T-helper 2 cell treated with Interferon-gamma antibody and Interleukin-4, amounts not matched to agents 5 μg/mL and 100 μg/mL, for 36 hours (primary cell): ENCODE data around the gene CPLX4.
"Not testable (repeated sequence)": the region's sequence is repeated elsewhere in the genome, so short reads cannot be mapped to it uniquely, and the experiment has no call there.

ENCODE experiments used
- DNase-seq: peaks from one replicate; pipeline ENCODE4 v3.0.0; 2021; ENCODE audit warnings: low spot score
- H3K27ac Mint-ChIP-seq: one replicate; pipeline ENCODE4 v1.8.0; 2021; ENCODE audit warnings: mild to moderate bottlenecking, mixed read lengths
- H3K27me3 Mint-ChIP-seq: one replicate; pipeline ENCODE4 v1.8.0; 2021; ENCODE audit warnings: low read depth, mixed read lengths
- H3K36me3 Mint-ChIP-seq: one replicate; pipeline ENCODE4 v1.8.0; 2021; ENCODE audit warnings: low read depth, mixed read lengths
- H3K4me1 Mint-ChIP-seq: one replicate; pipeline ENCODE4 v1.8.0; 2021; ENCODE audit warnings: low read depth, mixed read lengths
- H3K4me3 Mint-ChIP-seq: one replicate; pipeline ENCODE4 v1.8.0; 2022; ENCODE audit warnings: mild to moderate bottlenecking, moderate library complexity, mixed read lengths
- H3K9me3 Mint-ChIP-seq: one replicate; pipeline ENCODE4 v1.8.0; 2021; ENCODE audit warnings: mixed read lengths

CPLX4 gene

DNA sequence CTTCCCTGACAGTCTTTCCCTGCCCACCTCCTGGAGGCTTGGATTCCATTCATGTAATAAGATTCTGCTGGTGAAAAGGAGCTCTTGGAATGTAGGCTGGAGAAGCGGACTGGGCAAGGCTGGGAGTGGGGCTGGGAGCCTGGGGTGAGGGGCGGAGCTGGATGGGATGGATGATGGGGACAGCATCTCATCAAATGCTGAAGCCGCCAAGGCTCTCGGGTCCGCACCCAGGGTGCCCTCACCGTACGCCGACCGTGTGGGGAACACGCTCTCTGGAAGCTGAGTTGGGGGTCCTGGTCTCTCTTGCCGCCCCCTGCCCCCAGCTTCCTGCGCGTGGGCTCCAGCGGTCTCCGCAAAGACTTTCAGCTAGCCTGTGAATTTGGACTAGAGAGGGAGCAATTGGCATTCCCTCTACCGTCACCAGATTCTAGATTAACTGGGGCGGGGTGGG is 54.3 kb downstream of the CPLX4 start:
- Mint-ChIP-seq H3K4me1 (peaks cover 22% of the 10 kb centered on the region), H3K27me3 (peaks cover 89% of the 10 kb centered on the region), H3K27ac (no peak overlapping the region), H3K9me3 (no peaks in the 10 kb centered on the region), H3K36me3 (peaks cover 1% of the 10 kb centered on the region), H3K4me3 (no peak overlapping the region)
- no peak for DNase-seq

DNA sequence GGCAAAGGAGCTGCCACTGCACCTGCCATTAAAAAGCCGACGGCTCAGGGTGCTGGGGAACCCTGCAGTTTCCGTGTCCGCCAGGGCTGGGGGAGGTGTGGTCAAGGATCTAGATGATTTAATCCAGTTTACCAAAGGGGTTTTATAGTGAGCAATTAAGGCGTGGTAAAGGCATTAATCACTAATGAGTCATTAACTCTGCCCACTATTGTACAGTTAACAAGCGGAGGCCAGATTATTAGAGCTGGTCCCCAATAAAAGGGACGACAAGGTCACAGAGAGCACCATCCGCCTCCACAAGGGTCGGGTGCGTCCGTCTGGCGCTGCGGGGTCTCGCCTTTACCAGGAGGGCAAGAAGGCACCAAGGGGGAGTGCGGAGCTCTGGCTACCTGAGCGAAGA is 54.8 kb downstream of the CPLX4 start:
- H3K4me3 Mint-ChIP-seq = peak overlapping the region; percentile 44
- no peak for DNase-seq
- H3K27ac Mint-ChIP-seq = no peak overlapping the region
- H3K4me1 Mint-ChIP-seq = peaks cover 21% of the 10 kb centered on the region
- peaks cover 1% of the 10 kb centered on the region for H3K36me3 Mint-ChIP-seq
- no peaks in the 10 kb centered on the region for H3K9me3 Mint-ChIP-seq
- H3K27me3 Mint-ChIP-seq = peaks cover 91% of the 10 kb centered on the region

DNA sequence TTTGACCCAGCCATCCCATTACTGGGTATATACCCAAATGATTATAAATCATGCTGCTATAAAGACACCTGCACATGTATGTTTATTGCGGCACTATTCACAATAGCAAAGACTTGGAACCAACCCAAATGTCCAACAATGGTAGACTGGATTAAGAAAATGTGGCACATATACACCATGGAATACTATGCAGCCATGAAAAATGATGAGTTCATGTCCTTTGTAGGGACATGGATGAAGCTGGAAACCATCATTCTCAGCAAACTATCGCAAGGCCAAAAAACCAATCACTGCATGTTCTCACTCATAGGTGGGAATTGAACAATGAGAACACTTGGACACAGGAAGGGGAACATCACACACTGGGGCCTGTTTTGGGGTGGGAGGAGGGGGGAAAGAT is 56.2 kb downstream of the CPLX4 start:
- not testable (repeated sequence) for H3K4me3 Mint-ChIP-seq, H3K9me3 Mint-ChIP-seq, H3K36me3 Mint-ChIP-seq, H3K27ac Mint-ChIP-seq, DNase-seq
- peaks cover 11% of the 10 kb centered on the region for H3K4me1 Mint-ChIP-seq
- H3K27me3 Mint-ChIP-seq = peaks cover 82% of the 10 kb centered on the region

DNA sequence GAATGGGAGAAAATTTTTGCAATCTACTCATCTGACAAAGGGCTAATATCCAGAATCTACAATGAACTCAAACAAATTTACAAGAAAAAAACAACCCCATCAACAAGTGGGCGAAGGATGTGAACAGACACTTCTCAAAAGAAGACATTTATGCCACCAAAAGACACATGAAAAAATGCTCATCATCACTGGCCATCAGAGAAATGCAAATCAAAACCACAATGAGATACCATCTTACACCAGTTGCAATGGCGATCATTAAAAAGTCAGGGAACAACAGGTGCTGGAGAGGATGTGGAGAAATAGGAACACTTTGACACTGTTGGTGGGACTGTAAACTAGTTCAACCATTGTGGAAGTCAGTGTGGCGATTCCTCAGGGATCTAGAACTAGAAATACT is 56.6 kb downstream of the CPLX4 start:
- not testable (repeated sequence) for H3K36me3 Mint-ChIP-seq, H3K27ac Mint-ChIP-seq, H3K4me3 Mint-ChIP-seq, DNase-seq, H3K9me3 Mint-ChIP-seq
- H3K27me3 Mint-ChIP-seq = peaks cover 78% of the 10 kb centered on the region
- H3K4me1 Mint-ChIP-seq = peaks cover 11% of the 10 kb centered on the region

DNA sequence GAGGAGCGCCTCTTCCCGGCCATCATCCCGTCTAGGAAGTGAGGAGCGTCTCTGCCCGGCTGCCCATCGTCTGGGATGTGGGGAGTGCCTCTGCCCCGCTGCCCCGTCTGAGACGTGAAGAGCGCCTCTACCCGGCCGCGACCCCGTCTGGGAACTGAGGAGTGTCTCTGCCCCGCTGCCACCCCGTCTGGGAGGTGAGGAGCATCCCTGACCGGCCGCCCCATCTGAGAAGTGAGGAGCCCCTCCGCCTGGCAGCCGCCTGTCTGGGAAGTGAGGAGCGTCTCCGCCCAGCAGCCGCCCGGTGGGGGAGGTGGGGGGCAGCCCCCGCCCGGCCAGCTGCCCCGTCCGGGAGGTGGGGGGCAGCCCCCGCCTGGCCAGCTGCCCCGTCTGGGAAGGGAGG is 63.0 kb downstream of the CPLX4 start:
- not testable (repeated sequence) for H3K4me3 Mint-ChIP-seq, H3K27ac Mint-ChIP-seq, H3K9me3 Mint-ChIP-seq, H3K4me1 Mint-ChIP-seq, DNase-seq, H3K36me3 Mint-ChIP-seq
- H3K27me3 Mint-ChIP-seq = peaks cover 29% of the 10 kb centered on the region

DNA sequence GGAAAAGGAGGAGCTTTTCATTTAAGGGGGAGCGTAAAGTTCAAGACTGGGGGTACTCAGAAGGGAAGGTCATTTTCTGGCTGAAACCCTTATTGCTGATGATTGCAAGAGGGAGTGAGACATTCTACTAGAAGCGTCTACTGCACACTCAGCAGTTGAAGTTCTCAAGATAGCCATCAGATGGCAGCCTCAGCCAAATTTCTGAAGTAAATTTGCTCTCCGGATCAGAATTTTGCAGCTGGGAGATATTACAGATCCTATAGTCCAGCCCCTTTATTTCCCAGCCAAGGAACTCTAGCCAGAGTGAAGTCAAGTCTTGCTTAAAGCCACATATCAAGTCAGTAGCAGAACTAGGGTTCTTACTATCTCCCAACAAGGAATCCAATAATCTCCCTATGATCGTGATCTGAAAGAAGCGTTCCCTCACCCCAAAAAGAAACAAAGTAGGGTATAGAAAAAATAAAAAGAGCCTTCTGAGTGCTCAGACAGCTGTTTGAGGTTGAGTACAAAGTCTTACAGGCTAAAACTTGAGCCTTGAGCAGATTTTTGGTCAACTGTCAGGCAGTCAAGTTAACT is 69.2 kb downstream of the CPLX4 start:
- H3K4me3 Mint-ChIP-seq = no peak overlapping the region
- H3K27ac Mint-ChIP-seq = no peak overlapping the region
- H3K36me3 Mint-ChIP-seq = no peaks in the 10 kb centered on the region
- no peak for DNase-seq
- H3K9me3 Mint-ChIP-seq = no peaks in the 10 kb centered on the region
- H3K4me1 Mint-ChIP-seq = peaks cover 1% of the 10 kb centered on the region
- H3K27me3 Mint-ChIP-seq = peaks cover 42% of the 10 kb centered on the region

DNA sequence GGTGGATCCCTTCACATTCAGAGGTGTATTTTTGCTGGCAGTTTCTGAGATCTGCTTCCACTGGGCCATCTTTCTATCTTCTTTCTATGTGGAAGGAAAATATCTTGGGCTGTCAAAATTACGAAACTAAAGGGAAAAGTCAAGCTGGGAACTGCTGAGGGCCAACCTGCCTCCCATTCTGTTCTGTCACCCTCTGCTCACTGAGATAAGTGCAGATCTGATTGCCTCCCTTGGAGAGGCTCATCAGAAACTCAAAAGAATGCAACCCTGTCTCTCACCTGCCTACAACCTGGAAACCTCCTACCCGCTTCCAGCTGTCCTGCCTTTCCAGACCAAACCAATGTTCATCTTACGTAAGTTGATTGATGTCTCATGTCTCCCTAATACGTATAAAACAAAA is 71.7 kb downstream of the CPLX4 start:
- DNase-seq = no peak
- H3K4me3 Mint-ChIP-seq = no peak overlapping the region
- peaks cover 1% of the 10 kb centered on the region for H3K4me1 Mint-ChIP-seq
- H3K9me3 Mint-ChIP-seq = no peaks in the 10 kb centered on the region
- no peaks in the 10 kb centered on the region for H3K36me3 Mint-ChIP-seq
- peaks cover 40% of the 10 kb centered on the region for H3K27me3 Mint-ChIP-seq
- H3K27ac Mint-ChIP-seq = no peak overlapping the region
